ENCODE data around the gene DNAJC4. TPM values are rescaled to one million over a fixed set of nuclear protein-coding genes. Genes with fewer than 3 reads are reported as not detected.

Gene DNAJC4
- polyA plus RNA-seq, 1 donor from 2014 or later: 20.3 TPM

GRCh38 chr11:64219354-64219684 is 11.0 kb upstream of the DNAJC4 start:
- no peaks in the 10 kb centered on the region for H4K20me1 ChIP-seq (ENCODE audit: insufficient read depth)

GRCh38 chr11:64219755-64220154 is 10.6 kb upstream of the DNAJC4 start:
- Histone ChIP-seq H3K4me2 (ENCODE audit: low read length) (no peak overlapping the region), H4K20me1 (ENCODE audit: insufficient read depth) (no peaks in the 10 kb centered on the region), H3K9me2 (ENCODE audit: insufficient read depth, low read length) (no peaks in the 10 kb centered on the region), H3K27ac (ENCODE audit: low read length) (no peak overlapping the region), H3K9ac (ENCODE audit: low read length) (no peak overlapping the region), H3K27me3 (ENCODE audit: insufficient read depth, low read depth, low read length) (no peaks in the 10 kb centered on the region), H3F3A (ENCODE audit: insufficient read depth, low read length, poor library complexity, severe bottlenecking) (no peaks in the 10 kb centered on the region), H3K36me3 (ENCODE audit: insufficient read depth, low read length) (no peaks in the 10 kb centered on the region), H3K79me2 (replicated peaks; ENCODE audit: insufficient read depth, low read length) (no peaks in the 10 kb centered on the region), H2AFZ (ENCODE audit: low read depth, low read length) (no peak overlapping the region), H3K9me3 (ENCODE audit: low read length) (no peaks in the 10 kb centered on the region), H3K4me3 (ENCODE audit: low read length) (no peak overlapping the region)
- TF ChIP-seq SMC3 (conservative IDR thresholded peaks at IDR 0.05; ENCODE audit: poor library complexity) (no peak), EP300 (conservative IDR thresholded peaks at IDR 0.05; ENCODE audit: poor library complexity, severe bottlenecking) (no peak), MXI1 (conservative IDR thresholded peaks at IDR 0.05; ENCODE audit: poor library complexity, severe bottlenecking) (no peak), EZH2 (IDR thresholded peaks at IDR 0.05; ENCODE audit: borderline replicate concordance, insufficient read depth, low read length, poor library complexity, severe bottlenecking) (no peak), POLR2AphosphoS5 (IDR thresholded peaks at IDR 0.05) (no peak), TAF1 (IDR thresholded peaks at IDR 0.05; ENCODE audit: low read depth) (no peak), RAD21 (conservative IDR thresholded peaks at IDR 0.05) (no peak), REST (IDR thresholded peaks at IDR 0.05; ENCODE audit: borderline replicate concordance) (no peak)

More at GRCh38 chr11:64219354-64219684, 11.0 kb upstream of the DNAJC4 start:
- Histone ChIP-seq H3K9ac (ENCODE audit: low read length) (no peak overlapping the region), H2AFZ (ENCODE audit: low read depth, low read length) (no peak overlapping the region), H3K27me3 (ENCODE audit: insufficient read depth, low read depth, low read length) (no peaks in the 10 kb centered on the region), H3K9me2 (ENCODE audit: insufficient read depth, low read length) (no peaks in the 10 kb centered on the region), H3K36me3 (ENCODE audit: insufficient read depth, low read length) (no peaks in the 10 kb centered on the region), H3K79me2 (replicated peaks; ENCODE audit: insufficient read depth, low read length) (no peaks in the 10 kb centered on the region), H3K4me2 (ENCODE audit: low read length) (no peak overlapping the region), H3K4me3 (ENCODE audit: low read length) (no peak overlapping the region), H3K9me3 (ENCODE audit: low read length) (no peaks in the 10 kb centered on the region), H3F3A (ENCODE audit: insufficient read depth, low read length, poor library complexity, severe bottlenecking) (no peaks in the 10 kb centered on the region), H3K27ac (ENCODE audit: low read length) (no peak overlapping the region)
- TF ChIP-seq EP300 (conservative IDR thresholded peaks at IDR 0.05; ENCODE audit: poor library complexity, severe bottlenecking) (no peak), CTCF (IDR thresholded peaks at IDR 0.05; ENCODE audit: poor library complexity, severe bottlenecking) (no peak), POLR2AphosphoS5 (IDR thresholded peaks at IDR 0.05) (no peak), RAD21 (conservative IDR thresholded peaks at IDR 0.05) (no peak), EZH2 (IDR thresholded peaks at IDR 0.05; ENCODE audit: borderline replicate concordance, insufficient read depth, low read length, poor library complexity, severe bottlenecking) (no peak), SMC3 (conservative IDR thresholded peaks at IDR 0.05; ENCODE audit: poor library complexity) (no peak), TAF1 (IDR thresholded peaks at IDR 0.05; ENCODE audit: low read depth) (no peak), REST (IDR thresholded peaks at IDR 0.05; ENCODE audit: borderline replicate concordance) (no peak), MXI1 (conservative IDR thresholded peaks at IDR 0.05; ENCODE audit: poor library complexity, severe bottlenecking) (no peak)

Data from neural cell (in vitro differentiated cells).